GM12865 (cell line): ENCODE data around the gene GRK5.

Source experiments
- DNase-seq: peaks from one replicate; pipeline ENCODE4 v3.0.0; 2010; ENCODE audit warnings: low read depth
- H3K4me3 ChIP-seq: 2 replicates; pipeline ENCODE4 v1.5.1; 2011; ENCODE audit warnings: mild to moderate bottlenecking, low read depth, low read length, control low read depth
- CTCF ChIP-seq: IDR thresholded peaks from 2 replicates; pipeline ENCODE4 v1.5.1; 2011; ENCODE audit warnings: low read length, control low read depth, low read depth, inconsistent platforms; ENCODE audit not compliant: insufficient read depth; ENCODE audit errors: missing control alignments

GRK5 gene

GRCh38 chr10:119360181-119360921 lies 153.0 kb downstream of the GRK5 start:
- no peak overlapping the region for H3K4me3 ChIP-seq
- no peak for TF ChIP-seq CTCF
- peak; percentile 40 for DNase-seq

- no peak for DNase-seq
- no peak for TF ChIP-seq CTCF
- no peak overlapping the region for H3K4me3 ChIP-seq
Observed at GRCh38 chr10:119361037-119361436, 153.7 kb downstream of the GRK5 start.

GRCh38 chr10:119362122-119362521 lies 154.8 kb downstream of the GRK5 start:
- DNase-seq, result no peak
- TF ChIP-seq CTCF, result no peak
- no peak overlapping the region for H3K4me3 ChIP-seq

GRCh38 chr10:119364645-119365600 lies 157.6 kb downstream of the GRK5 start:
- DNase-seq, result no peak
- no peak overlapping the region for H3K4me3 ChIP-seq
- no peak for TF ChIP-seq CTCF

GRCh38 chr10:119365773-119366599 lies 158.6 kb downstream of the GRK5 start:
- no peak overlapping the region for H3K4me3 ChIP-seq
- no peak for TF ChIP-seq CTCF
- DNase-seq, result no peak

- H3K4me3 ChIP-seq, result no peak overlapping the region
- DNase-seq, result no peak
- no peak for TF ChIP-seq CTCF
Observed at GRCh38 chr10:119367841-119368549, 160.6 kb downstream of the GRK5 start.
